Measurements from ENCODE around the gene ICAM5. TPM values are rescaled to one million over a fixed set of nuclear protein-coding genes. Genes with fewer than 3 reads are reported as not detected.
"Not testable (repeated sequence)": the region's sequence is repeated elsewhere in the genome, so short reads cannot be mapped to it uniquely, and the experiment has no call there.

ICAM5 gene
- total and polyA plus RNA-seq, 4 experiments from 2014 or later = 0.20 to 0.36 TPM; not detected in 2

- H3K4me3 Mint-ChIP-seq = peak overlapping the region in 2 of 8 donors; percentile 41 to 67
- ChIA-PET POLR2A (ENCODE audit: partially characterized antibody) (interaction anchor here (0.6 to 3.6 kb wide), 6 partner anchors 19 to 1821 kb away, joined by 3 to 33 read pairs (median 8); partner anchors contain the start of genes FDX2, ICAM1, TYK2 and ZNF414), CTCF (ENCODE audit: partially characterized antibody) (interaction anchor here (1.1 to 1.3 kb wide), 2 partner anchors 54 to 65 kb away, joined by 3 to 4 read pairs; no protein-coding TSS in a partner anchor)
- Histone ChIP-seq H3K4me3 (ENCODE audit: low read length in 2 of 2) (no peak overlapping the region), H3K27ac (ENCODE audit: low read depth, low read length) (peak overlapping the region; percentile 88), H3K4me1 (ENCODE audit: insufficient read depth, low read length) (peaks cover 56% of the 10 kb centered on the region), H3K27me3 (ENCODE audit: insufficient read depth, low read length) (no peaks in the 10 kb centered on the region), H3K36me3 (ENCODE audit: insufficient read depth, low read length) (peaks cover 28% of the 10 kb centered on the region), H3K9me3 (ENCODE audit: control insufficient read depth in 1 of 2, low read length in 2 of 2) (no peaks in the 10 kb centered on the region)
- H3K36me3 Mint-ChIP-seq = peaks cover 12 to 43% of the 10 kb centered on the region in 2 donors
- no peaks in the 10 kb centered on the region for H3K9me3 Mint-ChIP-seq
- peak overlapping the region in 3 of 7 donors; percentile 61 to 98 (median 65) for H3K27ac Mint-ChIP-seq
- H3K4me1 Mint-ChIP-seq = peaks cover 18 to 73% (median 42%) of the 10 kb centered on the region in 4 donors
- DNase-seq = peak in 1 of 5 donors; percentile 10
- intact Hi-C loops (cut with micrococcal nuclease) = loop anchor here (5.0 kb wide), 1 partner anchor 517 kb away; the partner anchor contains the start of gene FBXL12
- no peaks in the 10 kb centered on the region for H3K27me3 Mint-ChIP-seq
Measured at GRCh38 chr19:10334588-10335351, 45.0 kb downstream of the ICAM5 start.

- Histone ChIP-seq H3K4me1 (ENCODE audit: insufficient read depth, low read length) (peaks cover 62% of the 10 kb centered on the region), H3K9me3 (ENCODE audit: control insufficient read depth in 1 of 2, low read length in 2 of 2) (no peaks in the 10 kb centered on the region), H3K4me3 (ENCODE audit: low read length in 2 of 2) (no peak overlapping the region), H3K27me3 (ENCODE audit: insufficient read depth, low read length) (no peaks in the 10 kb centered on the region), H3K36me3 (ENCODE audit: insufficient read depth, low read length) (peaks cover 22% of the 10 kb centered on the region), H3K27ac (ENCODE audit: low read depth, low read length) (no peak overlapping the region)
- no peak for DNase-seq
- H3K4me1 Mint-ChIP-seq = peaks cover 21 to 71% (median 45%) of the 10 kb centered on the region in 4 donors
- peak overlapping the region in 2 of 8 donors; percentile 16 to 41 for H3K4me3 Mint-ChIP-seq
- H3K36me3 Mint-ChIP-seq = peaks cover 8 to 37% of the 10 kb centered on the region in 2 donors
- CTCF ChIA-PET (ENCODE audit: partially characterized antibody) = interaction anchor here (1.3 kb wide), 2 partner anchors 53 to 66 kb away, joined by 3 to 5 read pairs; no protein-coding TSS in a partner anchor
- no peaks in the 10 kb centered on the region for H3K27me3 Mint-ChIP-seq
- H3K9me3 Mint-ChIP-seq = no peaks in the 10 kb centered on the region
- intact Hi-C loops (cut with micrococcal nuclease) = no loop called here
- POLR2A ChIA-PET (ENCODE audit: partially characterized antibody) = interaction anchor here (1.5 kb wide), 1 partner anchor 65 kb away, joined by 4 read pairs; the partner anchor contains the start of gene ICAM1
- peak overlapping the region in 2 of 7 donors; percentile 29 to 32 for H3K27ac Mint-ChIP-seq
Measured at GRCh38 chr19:10335352-10335985, 45.7 kb downstream of the ICAM5 start.

- peaks cover 59% of the 10 kb centered on the region for H3K4me1 ChIP-seq (ENCODE audit: insufficient read depth, low read length)
- ChIA-PET CTCF (ENCODE audit: partially characterized antibody) (interaction anchor here (1.3 kb wide), 1 partner anchor 52 kb away, joined by 5 read pairs; no protein-coding TSS in a partner anchor), POLR2A (ENCODE audit: partially characterized antibody) (interaction anchor here (1.5 kb wide), 1 partner anchor 66 kb away, joined by 4 read pairs; the partner anchor contains the start of gene ICAM1)
- peak overlapping the region in 4 of 7 donors; percentile 4 to 64 (median 27) for H3K27ac Mint-ChIP-seq
- H3K27ac ChIP-seq (ENCODE audit: low read depth, low read length); H3K27me3 ChIP-seq (ENCODE audit: insufficient read depth, low read length); H3K9me3 Mint-ChIP-seq; intact Hi-C loops (cut with micrococcal nuclease); DNase-seq; H3K4me3 ChIP-seq (ENCODE audit: low read length in 2 of 2); H3K9me3 ChIP-seq (ENCODE audit: control insufficient read depth in 1 of 2, low read length in 2 of 2); H3K27me3 Mint-ChIP-seq: not testable (repeated sequence)
- H3K36me3 ChIP-seq (ENCODE audit: insufficient read depth, low read length) = peaks cover 20% of the 10 kb centered on the region
- H3K4me3 Mint-ChIP-seq = peak overlapping the region in 4 of 8 donors; percentile 32 to 41 (median 40)
- peaks cover 21 to 70% (median 46%) of the 10 kb centered on the region in 4 donors for H3K4me1 Mint-ChIP-seq
- peaks cover 8 to 36% of the 10 kb centered on the region in 2 donors for H3K36me3 Mint-ChIP-seq
Measured at GRCh38 chr19:10336725-10337124, 47.0 kb downstream of the ICAM5 start.

DNA sequence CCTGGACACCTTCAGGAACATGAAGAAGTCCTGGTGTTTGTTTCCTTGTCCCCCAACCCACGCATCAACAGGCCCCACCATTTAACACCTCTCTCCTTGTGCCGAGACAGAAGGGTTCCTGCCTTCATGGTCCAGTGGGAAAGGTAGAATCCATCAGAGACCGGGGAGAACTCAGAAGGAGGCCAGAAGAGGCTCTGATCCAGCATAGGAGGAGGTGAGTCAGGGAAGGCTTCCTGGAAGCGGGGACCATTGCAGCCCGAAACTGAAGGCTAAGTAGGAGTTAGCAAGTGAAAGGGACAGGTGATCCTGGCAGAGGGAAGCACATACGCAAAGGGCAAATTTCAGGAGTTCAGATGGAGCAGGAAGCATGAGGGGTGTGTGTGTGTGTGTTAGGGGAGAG lies 49.2 kb downstream of the ICAM5 start:
- no peaks in the 10 kb centered on the region for H3K27me3 Mint-ChIP-seq
- no peaks in the 10 kb centered on the region for H3K9me3 Mint-ChIP-seq
- H3K27me3 ChIP-seq (ENCODE audit: insufficient read depth, low read length) = no peaks in the 10 kb centered on the region
- peaks cover 20% of the 10 kb centered on the region for H3K36me3 ChIP-seq (ENCODE audit: insufficient read depth, low read length)
- peak overlapping the region; percentile 85 to 97 (median 96) for H3K27ac Mint-ChIP-seq
- peak overlapping the region; percentile 39 to 80 for H3K4me3 ChIP-seq (ENCODE audit: low read length in 2 of 2)
- peak overlapping the region; percentile 82 for H3K27ac ChIP-seq (ENCODE audit: low read depth, low read length)
- no peak for DNase-seq
- no peaks in the 10 kb centered on the region for H3K9me3 ChIP-seq (ENCODE audit: control insufficient read depth in 1 of 2, low read length in 2 of 2)
- H3K4me1 Mint-ChIP-seq = peaks cover 14 to 51% (median 29%) of the 10 kb centered on the region in 4 donors
- intact Hi-C loops (cut with micrococcal nuclease) = loop anchor here (1.0 kb wide), 1 partner anchor 41 kb away; the partner anchor contains the start of gene TYK2
- peaks cover 3 to 21% of the 10 kb centered on the region in 2 donors for H3K36me3 Mint-ChIP-seq
- peaks cover 43% of the 10 kb centered on the region for H3K4me1 ChIP-seq (ENCODE audit: insufficient read depth, low read length)
- peak overlapping the region; percentile 91 to 99 (median 96) for H3K4me3 Mint-ChIP-seq
- POLR2A ChIA-PET (ENCODE audit: partially characterized antibody) = interaction anchor here (1.2 kb wide), 1 partner anchor 68 kb away, joined by 3 read pairs; the partner anchor contains the start of gene ICAM1
- CTCF ChIA-PET (ENCODE audit: partially characterized antibody) = interaction anchor here (2.5 kb wide), 1 partner anchor 50 kb away, joined by 12 read pairs; no protein-coding TSS in a partner anchor

GRCh38 chr19:10339380-10339960 lies 49.7 kb downstream of the ICAM5 start, which contains the start of gene ICAM3:
Gene ICAM3 (minus strand): TSS chr19:10339624. CDS start chr19:10339614, 10 bp downstream.
- ChIA-PET CTCF (ENCODE audit: partially characterized antibody) (interaction anchor here (1.7 to 2.5 kb wide), 2 partner anchors 9 to 49 kb away, joined by 4 to 12 read pairs; no protein-coding TSS in a partner anchor), POLR2A (ENCODE audit: partially characterized antibody) (no interaction called here)
- H3K36me3 Mint-ChIP-seq = peaks cover 3 to 21% of the 10 kb centered on the region in 2 donors
- peaks cover 14 to 46% (median 25%) of the 10 kb centered on the region in 4 donors for H3K4me1 Mint-ChIP-seq
- intact Hi-C loops (cut with micrococcal nuclease) = loop anchor here (1.0 kb wide), 1 partner anchor 41 kb away; the partner anchor contains the start of gene TYK2
- peak; percentile 44 to 65 (median 51) for DNase-seq
- H3K27ac ChIP-seq (ENCODE audit: low read depth, low read length) = peak within 1 kb of the TSS; percentile 82
- no peaks in the 10 kb centered on the region for H3K9me3 ChIP-seq (ENCODE audit: control insufficient read depth in 1 of 2, low read length in 2 of 2)
- peak within 1 kb of the TSS; percentile 39 to 80 for H3K4me3 ChIP-seq (ENCODE audit: low read length in 2 of 2)
- H3K4me1 ChIP-seq (ENCODE audit: insufficient read depth, low read length) = peaks cover 38% of the 10 kb centered on the region
- H3K27ac Mint-ChIP-seq = peak within 1 kb of the TSS; percentile 85 to 97 (median 96)
- H3K27me3 ChIP-seq (ENCODE audit: insufficient read depth, low read length) = no peaks in the 10 kb centered on the region
- peaks cover 17% of the 10 kb centered on the region for H3K36me3 ChIP-seq (ENCODE audit: insufficient read depth, low read length)
- H3K4me3 Mint-ChIP-seq = peak within 1 kb of the TSS; percentile 91 to 99 (median 96)
- H3K27me3 Mint-ChIP-seq = no peaks in the 10 kb centered on the region
- no peaks in the 10 kb centered on the region for H3K9me3 Mint-ChIP-seq

- no peaks in the 10 kb centered on the region for H3K27me3 Mint-ChIP-seq
- peak overlapping the region in 1 of 2 donors; percentile 80 for H3K4me3 ChIP-seq (ENCODE audit: low read length in 2 of 2)
- POLR2A ChIA-PET (ENCODE audit: partially characterized antibody) = interaction anchor here (0.8 to 1.0 kb wide), 3 partner anchors 40 to 236 kb away, joined by 3 to 6 read pairs (median 4); partner anchors contain the start of genes ICAM1 and TYK2
- peak overlapping the region; percentile 82 for H3K27ac ChIP-seq (ENCODE audit: low read depth, low read length)
- H3K9me3 Mint-ChIP-seq = no peaks in the 10 kb centered on the region
- H3K27me3 ChIP-seq (ENCODE audit: insufficient read depth, low read length) = no peaks in the 10 kb centered on the region
- H3K4me1 ChIP-seq (ENCODE audit: insufficient read depth, low read length) = peaks cover 35% of the 10 kb centered on the region
- peak overlapping the region; percentile 91 to 99 (median 96) for H3K4me3 Mint-ChIP-seq
- DNase-seq = no peak
- H3K36me3 Mint-ChIP-seq = peaks cover 3 to 18% of the 10 kb centered on the region in 2 donors
- H3K36me3 ChIP-seq (ENCODE audit: insufficient read depth, low read length) = peaks cover 12% of the 10 kb centered on the region
- CTCF ChIA-PET (ENCODE audit: partially characterized antibody) = interaction anchor here (1.0 to 2.5 kb wide), 3 partner anchors 10 to 70 kb away, joined by 4 to 12 read pairs (median 4); no protein-coding TSS in a partner anchor
- no peaks in the 10 kb centered on the region for H3K9me3 ChIP-seq (ENCODE audit: control insufficient read depth in 1 of 2, low read length in 2 of 2)
- intact Hi-C loops (cut with micrococcal nuclease) = loop anchor here (1.0 kb wide), 1 partner anchor 40 kb away; the partner anchor contains the start of gene TYK2
- H3K27ac Mint-ChIP-seq = peak overlapping the region; percentile 85 to 97 (median 96)
- H3K4me1 Mint-ChIP-seq = peaks cover 14 to 42% (median 25%) of the 10 kb centered on the region in 4 donors
Measured at GRCh38 chr19:10339977-10340376, 50.2 kb downstream of the ICAM5 start.

Measured in CD4-positive, alpha-beta memory T cell (primary cell).